HepG2 (cell line): ENCODE results near the gene SLC11A1. TPM values are rescaled to one million over a fixed set of nuclear protein-coding genes. Genes with fewer than 3 reads are reported as not detected.

ENCODE experiments used
- ETV5 ChIP-seq: IDR thresholded peaks from 2 replicates; pipeline ENCODE4 v1.6.1; 2018; ENCODE audit warnings: missing biosample characterization, missing genetic modification reagents, inconsistent platforms, borderline replicate concordance
- FLYWCH1 ChIP-seq: sonication (generic); formaldehyde crosslinking; IDR thresholded peaks from 2 replicates; pipeline ENCODE4 v1.8.1; 2023; ENCODE audit warnings: mild to moderate bottlenecking, missing genetic modification reagents
- MXI1 ChIP-seq: IDR thresholded peaks from 3 replicates; pipeline ENCODE4 v1.6.1; 2012; ENCODE audit warnings: low read depth, low read length, inconsistent platforms, borderline replicate concordance
- RARA ChIP-seq: IDR thresholded peaks from 2 replicates; pipeline ENCODE4 v1.6.1; 2016; ENCODE audit warnings: missing genetic modification reagents, missing compliant biosample characterization
- RORA ChIP-seq: sonication (generic); formaldehyde crosslinking; IDR thresholded peaks from 2 replicates; pipeline ENCODE4 v1.5.0; 2020; ENCODE audit warnings: mild to moderate bottlenecking, missing genetic modification reagents, moderate library complexity
- ZNF101 ChIP-seq: sonication (generic); formaldehyde crosslinking; IDR thresholded peaks from 2 replicates; pipeline ENCODE4 v1.4.0; 2020; ENCODE audit warnings: mild to moderate bottlenecking, low read depth, missing genetic modification reagents, borderline replicate concordance
- ZNF225 ChIP-seq: sonication (generic); formaldehyde crosslinking; IDR thresholded peaks from 2 replicates; pipeline ENCODE4 v1.4.0; 2020; ENCODE audit warnings: mild to moderate bottlenecking, missing genetic modification reagents
- ZNF251 ChIP-seq: sonication (generic); formaldehyde crosslinking; IDR thresholded peaks from 2 replicates; pipeline ENCODE4 v1.9.0; 2021; ENCODE audit warnings: mild to moderate bottlenecking, missing genetic modification reagents
- ZNF431 ChIP-seq: sonication (generic); formaldehyde crosslinking; IDR thresholded peaks from 2 replicates; pipeline ENCODE4 v1.9.0; 2022; ENCODE audit warnings: missing genetic modification reagents, low read depth, mild to moderate bottlenecking, borderline replicate concordance
- ZNF44 ChIP-seq: sonication (generic); formaldehyde crosslinking; IDR thresholded peaks from 2 replicates; pipeline ENCODE4 v1.5.1; 2020; ENCODE audit warnings: mild to moderate bottlenecking, missing genetic modification reagents
- polyA plus RNA-seq, 8 experiments: library from polyadenylated mRNA; depleted of rRNA in 3 of 8; stranded (reverse) in 7 of 8; unstranded in 1 of 8; fragments of >200 nt; fragmentation: Illumina TruSeq in 4 of 8; extraction: Trizol in 4 of 8; gene quantifications; 2 replicates each; pipeline versions ENCODE4 v1.2.1 to v1.2.3, GENCODE V29; 2011 to 2016; ENCODE audit warnings: low read depth in 4 of 8, missing spikeins in 1 of 8, mixed read lengths in 1 of 8; ENCODE audit not compliant: insufficient read depth in 1 of 8
- total RNA-seq, 5 experiments: library from RNA; depleted of rRNA; stranded (reverse); fragments of >200 nt; fragmentation: Illumina TruSeq; extraction: Trizol; gene quantifications; 2 replicates each; pipeline ENCODE4 v1.2.3, GENCODE V29; 2016; ENCODE audit warnings: low read depth in 1 of 5
- TF ChIP-seq, protein P1 (sequence below): sonication (generic); formaldehyde crosslinking; IDR thresholded peaks from 2 replicates; pipeline ENCODE4 v1.4.0; 2020; ENCODE audit warnings: missing genetic modification reagents, borderline replicate concordance
- TF ChIP-seq, protein P2 (sequence below): sonication (generic); formaldehyde crosslinking; IDR thresholded peaks from 2 replicates; pipeline ENCODE4 v1.5.0; 2020; ENCODE audit warnings: mild to moderate bottlenecking, missing genetic modification reagents, moderate library complexity
- TF ChIP-seq, protein P3 (sequence below): sonication (generic); formaldehyde crosslinking; IDR thresholded peaks from 2 replicates; pipeline ENCODE4 v1.4.0; 2020; ENCODE audit warnings: missing genetic modification reagents, borderline replicate concordance
- TF ChIP-seq, protein P4 (sequence below): fragments of 450-650 bp; IDR thresholded peaks from 2 replicates; pipeline ENCODE4 v1.6.1; 2016
- TF ChIP-seq, protein P5 (sequence below): sonication (generic); formaldehyde crosslinking; IDR thresholded peaks from 2 replicates; pipeline ENCODE4 v1.4.0; 2020; ENCODE audit warnings: missing genetic modification reagents

SLC11A1 gene
- total and polyA plus RNA-seq, 2 of the 13 experiments (the other 11 are each of a cell fraction or from before 2014, with no cell fraction given), result 0.33 to 2.3 TPM

DNA sequence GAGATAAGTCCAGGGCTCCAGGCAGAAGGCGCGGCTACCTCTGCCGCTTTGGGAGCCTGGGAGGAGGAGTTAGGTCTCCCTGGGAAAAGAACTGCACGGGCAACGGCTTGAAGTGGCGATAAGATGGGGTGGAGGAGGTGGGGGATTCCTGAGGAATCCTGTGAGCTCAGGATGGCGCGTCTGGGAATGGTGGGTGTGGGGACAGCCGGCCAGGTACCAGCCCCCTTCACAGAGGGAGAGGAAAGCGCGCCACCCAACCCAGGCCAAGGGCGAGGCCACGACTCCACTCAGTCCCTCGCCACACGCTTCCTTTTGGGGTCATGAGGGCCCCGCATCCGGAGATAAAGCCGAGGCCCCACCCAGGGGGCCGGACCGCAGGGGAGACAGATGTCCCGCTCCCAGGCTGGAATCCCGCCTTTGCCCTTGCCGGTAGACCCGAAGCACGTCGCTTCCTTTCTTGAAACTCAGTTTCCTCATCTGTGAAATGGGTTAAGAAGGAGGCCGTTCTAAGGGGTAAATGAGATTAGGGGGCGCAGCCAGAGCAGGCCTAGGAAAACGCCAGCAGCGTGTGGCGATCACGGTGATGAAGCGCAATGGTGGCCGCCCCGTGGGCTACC, 15.9 kb downstream of the SLC11A1 start (continued):
- TF ChIP-seq, protein P1, sequence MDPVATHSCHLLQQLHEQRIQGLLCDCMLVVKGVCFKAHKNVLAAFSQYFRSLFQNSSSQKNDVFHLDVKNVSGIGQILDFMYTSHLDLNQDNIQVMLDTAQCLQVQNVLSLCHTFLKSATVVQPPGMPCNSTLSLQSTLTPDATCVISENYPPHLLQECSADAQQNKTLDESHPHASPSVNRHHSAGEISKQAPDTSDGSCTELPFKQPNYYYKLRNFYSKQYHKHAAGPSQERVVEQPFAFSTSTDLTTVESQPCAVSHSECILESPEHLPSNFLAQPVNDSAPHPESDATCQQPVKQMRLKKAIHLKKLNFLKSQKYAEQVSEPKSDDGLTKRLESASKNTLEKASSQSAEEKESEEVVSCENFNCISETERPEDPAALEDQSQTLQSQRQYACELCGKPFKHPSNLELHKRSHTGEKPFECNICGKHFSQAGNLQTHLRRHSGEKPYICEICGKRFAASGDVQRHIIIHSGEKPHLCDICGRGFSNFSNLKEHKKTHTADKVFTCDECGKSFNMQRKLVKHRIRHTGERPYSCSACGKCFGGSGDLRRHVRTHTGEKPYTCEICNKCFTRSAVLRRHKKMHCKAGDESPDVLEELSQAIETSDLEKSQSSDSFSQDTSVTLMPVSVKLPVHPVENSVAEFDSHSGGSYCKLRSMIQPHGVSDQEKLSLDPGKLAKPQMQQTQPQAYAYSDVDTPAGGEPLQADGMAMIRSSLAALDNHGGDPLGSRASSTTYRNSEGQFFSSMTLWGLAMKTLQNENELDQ (CRISPR knock-in tag), result peak; percentile 59; the same call in 1 of the 2 replicates
- TF ChIP-seq MXI1, result peak; percentile 66; the same call in 1 of the 3 replicates
- no peak for TF ChIP-seq ZNF251 (CRISPR knock-in tag)
- TF ChIP-seq ZNF101 (CRISPR knock-in tag), result no peak; the same call in 1 of the 2 replicates
- peak; percentile 87 for TF ChIP-seq RARA (CRISPR knock-in tag)
- peak; percentile 72; the same call in 1 of the 2 replicates for TF ChIP-seq ZNF431 (CRISPR knock-in tag)
- TF ChIP-seq ETV5 (CRISPR knock-in tag), result peak; percentile 98
- TF ChIP-seq, protein P2, sequence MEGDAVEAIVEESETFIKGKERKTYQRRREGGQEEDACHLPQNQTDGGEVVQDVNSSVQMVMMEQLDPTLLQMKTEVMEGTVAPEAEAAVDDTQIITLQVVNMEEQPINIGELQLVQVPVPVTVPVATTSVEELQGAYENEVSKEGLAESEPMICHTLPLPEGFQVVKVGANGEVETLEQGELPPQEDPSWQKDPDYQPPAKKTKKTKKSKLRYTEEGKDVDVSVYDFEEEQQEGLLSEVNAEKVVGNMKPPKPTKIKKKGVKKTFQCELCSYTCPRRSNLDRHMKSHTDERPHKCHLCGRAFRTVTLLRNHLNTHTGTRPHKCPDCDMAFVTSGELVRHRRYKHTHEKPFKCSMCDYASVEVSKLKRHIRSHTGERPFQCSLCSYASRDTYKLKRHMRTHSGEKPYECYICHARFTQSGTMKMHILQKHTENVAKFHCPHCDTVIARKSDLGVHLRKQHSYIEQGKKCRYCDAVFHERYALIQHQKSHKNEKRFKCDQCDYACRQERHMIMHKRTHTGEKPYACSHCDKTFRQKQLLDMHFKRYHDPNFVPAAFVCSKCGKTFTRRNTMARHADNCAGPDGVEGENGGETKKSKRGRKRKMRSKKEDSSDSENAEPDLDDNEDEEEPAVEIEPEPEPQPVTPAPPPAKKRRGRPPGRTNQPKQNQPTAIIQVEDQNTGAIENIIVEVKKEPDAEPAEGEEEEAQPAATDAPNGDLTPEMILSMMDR (CRISPR knock-in tag), result peak; percentile 52
- TF ChIP-seq ZNF225 (CRISPR knock-in tag), result no peak
- peak; percentile 90; the same call in 1 of the 2 replicates for TF ChIP-seq FLYWCH1
- TF ChIP-seq, protein P3, sequence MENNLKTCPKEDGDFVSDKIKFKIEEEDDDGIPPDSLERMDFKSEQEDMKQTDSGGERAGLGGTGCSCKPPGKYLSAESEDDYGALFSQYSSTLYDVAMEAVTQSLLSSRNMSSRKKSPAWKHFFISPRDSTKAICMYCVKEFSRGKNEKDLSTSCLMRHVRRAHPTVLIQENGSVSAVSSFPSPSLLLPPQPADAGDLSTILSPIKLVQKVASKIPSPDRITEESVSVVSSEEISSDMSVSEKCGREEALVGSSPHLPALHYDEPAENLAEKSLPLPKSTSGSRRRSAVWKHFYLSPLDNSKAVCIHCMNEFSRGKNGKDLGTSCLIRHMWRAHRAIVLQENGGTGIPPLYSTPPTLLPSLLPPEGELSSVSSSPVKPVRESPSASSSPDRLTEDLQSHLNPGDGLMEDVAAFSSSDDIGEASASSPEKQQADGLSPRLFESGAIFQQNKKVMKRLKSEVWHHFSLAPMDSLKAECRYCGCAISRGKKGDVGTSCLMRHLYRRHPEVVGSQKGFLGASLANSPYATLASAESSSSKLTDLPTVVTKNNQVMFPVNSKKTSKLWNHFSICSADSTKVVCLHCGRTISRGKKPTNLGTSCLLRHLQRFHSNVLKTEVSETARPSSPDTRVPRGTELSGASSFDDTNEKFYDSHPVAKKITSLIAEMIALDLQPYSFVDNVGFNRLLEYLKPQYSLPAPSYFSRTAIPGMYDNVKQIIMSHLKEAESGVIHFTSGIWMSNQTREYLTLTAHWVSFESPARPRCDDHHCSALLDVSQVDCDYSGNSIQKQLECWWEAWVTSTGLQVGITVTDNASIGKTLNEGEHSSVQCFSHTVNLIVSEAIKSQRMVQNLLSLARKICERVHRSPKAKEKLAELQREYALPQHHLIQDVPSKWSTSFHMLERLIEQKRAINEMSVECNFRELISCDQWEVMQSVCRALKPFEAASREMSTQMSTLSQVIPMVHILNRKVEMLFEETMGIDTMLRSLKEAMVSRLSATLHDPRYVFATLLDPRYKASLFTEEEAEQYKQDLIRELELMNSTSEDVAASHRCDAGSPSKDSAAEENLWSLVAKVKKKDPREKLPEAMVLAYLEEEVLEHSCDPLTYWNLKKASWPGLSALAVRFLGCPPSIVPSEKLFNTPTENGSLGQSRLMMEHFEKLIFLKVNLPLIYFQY (CRISPR knock-in tag), result peak; percentile 34; the same call in 1 of the 2 replicates
- TF ChIP-seq RORA, result no peak
- TF ChIP-seq, protein P4, sequence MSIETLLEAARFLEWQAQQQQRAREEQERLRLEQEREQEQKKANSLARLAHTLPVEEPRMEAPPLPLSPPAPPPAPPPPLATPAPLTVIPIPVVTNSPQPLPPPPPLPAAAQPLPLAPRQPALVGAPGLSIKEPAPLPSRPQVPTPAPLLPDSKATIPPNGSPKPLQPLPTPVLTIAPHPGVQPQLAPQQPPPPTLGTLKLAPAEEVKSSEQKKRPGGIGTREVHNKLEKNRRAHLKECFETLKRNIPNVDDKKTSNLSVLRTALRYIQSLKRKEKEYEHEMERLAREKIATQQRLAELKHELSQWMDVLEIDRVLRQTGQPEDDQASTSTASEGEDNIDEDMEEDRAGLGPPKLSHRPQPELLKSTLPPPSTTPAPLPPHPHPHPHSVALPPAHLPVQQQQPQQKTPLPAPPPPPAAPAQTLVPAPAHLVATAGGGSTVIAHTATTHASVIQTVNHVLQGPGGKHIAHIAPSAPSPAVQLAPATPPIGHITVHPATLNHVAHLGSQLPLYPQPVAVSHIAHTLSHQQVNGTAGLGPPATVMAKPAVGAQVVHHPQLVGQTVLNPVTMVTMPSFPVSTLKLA, result no peak
- TF ChIP-seq ZNF44 (CRISPR knock-in tag), result no peak; the same call in 1 of the 2 replicates
- TF ChIP-seq, protein P5, sequence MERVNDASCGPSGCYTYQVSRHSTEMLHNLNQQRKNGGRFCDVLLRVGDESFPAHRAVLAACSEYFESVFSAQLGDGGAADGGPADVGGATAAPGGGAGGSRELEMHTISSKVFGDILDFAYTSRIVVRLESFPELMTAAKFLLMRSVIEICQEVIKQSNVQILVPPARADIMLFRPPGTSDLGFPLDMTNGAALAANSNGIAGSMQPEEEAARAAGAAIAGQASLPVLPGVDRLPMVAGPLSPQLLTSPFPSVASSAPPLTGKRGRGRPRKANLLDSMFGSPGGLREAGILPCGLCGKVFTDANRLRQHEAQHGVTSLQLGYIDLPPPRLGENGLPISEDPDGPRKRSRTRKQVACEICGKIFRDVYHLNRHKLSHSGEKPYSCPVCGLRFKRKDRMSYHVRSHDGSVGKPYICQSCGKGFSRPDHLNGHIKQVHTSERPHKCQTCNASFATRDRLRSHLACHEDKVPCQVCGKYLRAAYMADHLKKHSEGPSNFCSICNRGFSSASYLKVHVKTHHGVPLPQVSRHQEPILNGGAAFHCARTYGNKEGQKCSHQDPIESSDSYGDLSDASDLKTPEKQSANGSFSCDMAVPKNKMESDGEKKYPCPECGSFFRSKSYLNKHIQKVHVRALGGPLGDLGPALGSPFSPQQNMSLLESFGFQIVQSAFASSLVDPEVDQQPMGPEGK (CRISPR knock-in tag), result peak; percentile 84
